Skin of body (tissue), 2 donors: ENCODE data around the gene ITGA6. TPM values are rescaled to one million over a fixed set of nuclear protein-coding genes. Genes with fewer than 3 reads are reported as not detected.

Experiments
- DNase-seq: peaks from one replicate; lab custom pipeline; 2025; lab: John Stamatoyannopoulos, UW
- total RNA-seq: library from RNA; depleted of rRNA; stranded (reverse); fragments of >200 nt; gene quantifications from one replicate; pipeline ENCODE4 v1.2.3, GENCODE V29; 2014

Gene ITGA6
- total RNA-seq, 1 donor from 2014 or later: 135 TPM

GRCh38 chr2:172415865-172416183 is 11.6 kb upstream of the ITGA6 start:
- DNase-seq: no peak

- no peak for DNase-seq
Measured at GRCh38 chr2:172416447-172417058, 10.8 kb upstream of the ITGA6 start.

GRCh38 chr2:172420216-172420615 is 7.2 kb upstream of the ITGA6 start:
- DNase-seq: no peak

- DNase-seq: no peak
Measured at GRCh38 chr2:172423160-172423559, 4.2 kb upstream of the ITGA6 start.

GRCh38 chr2:172425336-172425735 is 2.0 kb upstream of the ITGA6 start:
- no peak for DNase-seq

GRCh38 chr2:172426635-172427255 is 641 bp upstream of the ITGA6 start:
- DNase-seq: no peak

GRCh38 chr2:172427990-172428831 is 825 bp downstream of the ITGA6 start:
- DNase-seq: no peak

- DNase-seq: no peak
Measured at GRCh38 chr2:172428832-172429210, 1.4 kb downstream of the ITGA6 start.

GRCh38 chr2:172429301-172429968 is 2.0 kb downstream of the ITGA6 start:
- no peak for DNase-seq

- no peak for DNase-seq
Measured at GRCh38 chr2:172430027-172430426, 2.6 kb downstream of the ITGA6 start.

GRCh38 chr2:172430678-172431077 is 3.3 kb downstream of the ITGA6 start:
- no peak for DNase-seq

- DNase-seq: no peak
Measured at GRCh38 chr2:172431463-172431862, 4.1 kb downstream of the ITGA6 start.

- DNase-seq: no peak
Measured at GRCh38 chr2:172431993-172432392, 4.6 kb downstream of the ITGA6 start.

- DNase-seq: no peak
Measured at GRCh38 chr2:172433144-172433543, 5.8 kb downstream of the ITGA6 start.

GRCh38 chr2:172434821-172435605 is 7.6 kb downstream of the ITGA6 start:
- DNase-seq: no peak

- DNase-seq: no peak
Measured at GRCh38 chr2:172435606-172435911, 8.2 kb downstream of the ITGA6 start.

- DNase-seq: no peak
Measured at GRCh38 chr2:172436889-172437288, 9.5 kb downstream of the ITGA6 start.

GRCh38 chr2:172437419-172438341 is 10.3 kb downstream of the ITGA6 start:
- DNase-seq: no peak

- no peak for DNase-seq
Measured at GRCh38 chr2:172438741-172439508, 11.5 kb downstream of the ITGA6 start.

GRCh38 chr2:172439509-172439860 is 12.1 kb downstream of the ITGA6 start:
- DNase-seq: no peak
